ENCODE data around the gene SLC30A5. TPM values are rescaled to one million over a fixed set of nuclear protein-coding genes. Genes with fewer than 3 reads are reported as not detected.
"Not testable (repeated sequence)": the region's sequence is repeated elsewhere in the genome, so short reads cannot be mapped to it uniquely, and the experiment has no call there.

The SLC30A5 gene
- total RNA-seq = 10 to 100 TPM; 31.4 to 49.6 TPM

DNA sequence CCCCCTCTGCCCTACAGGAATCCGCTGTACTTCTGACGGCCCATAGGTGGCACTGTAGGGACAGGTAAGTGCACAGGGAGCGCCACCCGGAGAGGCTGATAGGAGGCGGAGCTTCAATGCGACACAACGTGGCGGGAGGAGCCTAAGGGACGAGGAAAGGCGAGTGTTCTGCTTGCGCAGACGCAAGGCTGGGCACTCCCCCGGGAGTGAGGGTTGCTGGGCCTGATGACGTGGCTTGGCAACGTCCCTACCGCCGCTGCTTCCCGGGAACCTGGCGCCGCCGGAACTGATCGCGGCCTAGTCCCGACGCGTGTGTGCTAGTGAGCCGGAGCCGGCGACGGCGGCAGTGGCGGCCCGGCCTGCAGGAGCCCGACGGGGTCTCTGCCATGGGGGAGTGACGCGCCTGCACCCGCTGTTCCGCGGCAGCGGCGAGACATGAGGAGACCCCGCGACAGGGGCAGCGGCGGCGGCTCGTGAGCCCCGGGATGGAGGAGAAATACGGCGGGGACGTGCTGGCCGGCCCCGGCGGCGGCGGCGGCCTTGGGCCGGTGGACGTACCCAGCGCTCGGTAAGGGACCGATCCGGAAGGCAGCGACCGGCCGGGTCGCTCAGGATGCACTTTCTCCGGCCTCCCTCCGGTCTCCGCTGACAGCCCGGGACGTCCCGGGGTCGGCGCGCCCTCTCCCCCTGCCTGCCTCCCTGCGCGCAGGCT lies at the start of gene SLC30A5:
Gene SLC30A5, plus strand, starts transcription at position 244 of the 712 bp plus-strand sequence. Its CDS starts 242 bp downstream, at position 486.
- peak; percentile 100 for ATAC-seq
- H3K4me1 Mint-ChIP-seq = peaks cover 48% of the 10 kb centered on the region
- H3K27me3 Mint-ChIP-seq = no peaks in the 10 kb centered on the region
- H3K36me3 Mint-ChIP-seq = peaks cover 14% of the 10 kb centered on the region
- no peaks in the 10 kb centered on the region for H3K9me3 Mint-ChIP-seq (ENCODE audit: low read depth)
- DNase-seq = peak; percentile 100
- CTCF ChIA-PET = interaction anchor here (0.6 to 2.8 kb wide), 31 partner anchors 10 to 349 kb away, joined by 3 to 43 read pairs (median 4); partner anchors contain the start of genes CCDC125, CCNB1 and CDK7
- peak within 1 kb of the TSS; percentile 90 for H3K27ac Mint-ChIP-seq
- peak within 1 kb of the TSS; percentile 91 for H3K4me3 Mint-ChIP-seq

- not testable (repeated sequence) for H3K36me3 Mint-ChIP-seq; DNase-seq; H3K27me3 Mint-ChIP-seq; H3K4me3 Mint-ChIP-seq; H3K27ac Mint-ChIP-seq; H3K9me3 Mint-ChIP-seq (ENCODE audit: low read depth); ATAC-seq
- H3K4me1 Mint-ChIP-seq = peaks cover 17% of the 10 kb centered on the region
- CTCF ChIA-PET = interaction anchor here (0.6 to 1.1 kb wide), 3 partner anchors 11 to 421 kb away, joined by 3 to 4 read pairs (median 3); partner anchors contain the start of gene SLC30A5
Observed at GRCh38 chr5:69045213-69045612, 48.6 kb upstream of the SLC30A5 start.

DNA sequence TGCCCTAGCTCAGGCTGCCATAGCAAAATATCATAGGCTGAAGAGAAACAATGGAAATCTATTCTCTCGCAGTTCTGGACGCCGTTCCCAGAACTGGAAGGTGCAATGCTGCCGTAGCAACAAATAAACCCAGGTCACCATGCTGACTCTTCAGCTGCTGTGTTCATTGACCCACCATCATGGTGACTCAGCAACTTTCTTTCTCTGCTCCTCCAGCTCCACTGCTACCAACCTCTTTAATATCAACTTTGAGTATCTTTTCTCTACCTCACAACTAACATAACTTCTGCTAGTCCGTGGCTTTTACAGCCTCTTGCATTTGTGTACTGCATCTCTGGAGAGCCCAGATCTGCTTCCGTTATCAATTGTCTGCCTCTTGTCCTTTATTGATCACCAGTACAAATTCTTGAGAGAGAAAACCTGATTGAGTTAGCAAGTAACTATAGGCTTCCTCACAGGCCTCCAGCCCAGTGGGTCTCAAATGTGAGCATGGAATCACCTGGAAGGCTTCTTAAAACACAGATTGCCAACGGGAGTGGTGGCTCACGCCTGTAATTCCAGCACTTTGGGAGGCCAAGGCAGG lies 47.3 kb upstream of the SLC30A5 start:
- CTCF ChIA-PET = no interaction called here
- Mint-ChIP-seq H3K36me3 (no peaks in the 10 kb centered on the region), H3K9me3 (ENCODE audit: low read depth) (no peaks in the 10 kb centered on the region), H3K27me3 (peaks cover 4% of the 10 kb centered on the region), H3K4me1 (peaks cover 17% of the 10 kb centered on the region), H3K4me3 (no peak overlapping the region), H3K27ac (no peak overlapping the region)
- no peak for ATAC-seq
- DNase-seq = no peak

GRCh38 chr5:69048230-69048629 lies 45.6 kb upstream of the SLC30A5 start:
- H3K4me3 Mint-ChIP-seq = no peak overlapping the region
- H3K4me1 Mint-ChIP-seq = peaks cover 9% of the 10 kb centered on the region
- DNase-seq = no peak
- no peak for ATAC-seq
- H3K27ac Mint-ChIP-seq = no peak overlapping the region
- peaks cover 4% of the 10 kb centered on the region for H3K27me3 Mint-ChIP-seq
- H3K9me3 Mint-ChIP-seq (ENCODE audit: low read depth) = no peaks in the 10 kb centered on the region
- no peaks in the 10 kb centered on the region for H3K36me3 Mint-ChIP-seq
- CTCF ChIA-PET = no interaction called here

DNA sequence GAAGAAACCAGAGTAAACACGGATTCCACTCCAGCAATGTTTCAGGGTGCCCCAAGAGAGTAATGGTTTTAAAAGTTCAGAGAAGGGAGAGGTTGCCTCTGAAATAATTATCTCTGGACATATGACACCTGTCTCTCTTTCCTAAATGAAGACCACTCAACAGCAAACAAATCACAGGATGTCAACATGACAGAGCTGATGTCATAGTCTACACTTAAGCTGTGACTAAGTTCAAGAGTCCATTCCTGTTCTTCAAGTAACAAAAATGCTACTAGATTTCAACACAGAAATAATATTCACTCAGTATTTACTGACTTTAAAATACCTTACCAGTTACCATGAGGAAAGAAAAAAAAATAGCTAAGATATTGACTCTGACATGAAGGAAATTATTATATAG lies 44.7 kb upstream of the SLC30A5 start:
- Mint-ChIP-seq H3K4me3 (no peak overlapping the region), H3K9me3 (ENCODE audit: low read depth) (no peaks in the 10 kb centered on the region), H3K27ac (no peak overlapping the region), H3K27me3 (peaks cover 4% of the 10 kb centered on the region), H3K4me1 (peaks cover 5% of the 10 kb centered on the region), H3K36me3 (no peaks in the 10 kb centered on the region)
- ATAC-seq (no peak), DNase-seq (no peak)
- CTCF ChIA-PET = interaction anchor here (0.7 kb wide), 1 partner anchor 44 kb away, joined by 3 read pairs; no protein-coding TSS in a partner anchor

DNA sequence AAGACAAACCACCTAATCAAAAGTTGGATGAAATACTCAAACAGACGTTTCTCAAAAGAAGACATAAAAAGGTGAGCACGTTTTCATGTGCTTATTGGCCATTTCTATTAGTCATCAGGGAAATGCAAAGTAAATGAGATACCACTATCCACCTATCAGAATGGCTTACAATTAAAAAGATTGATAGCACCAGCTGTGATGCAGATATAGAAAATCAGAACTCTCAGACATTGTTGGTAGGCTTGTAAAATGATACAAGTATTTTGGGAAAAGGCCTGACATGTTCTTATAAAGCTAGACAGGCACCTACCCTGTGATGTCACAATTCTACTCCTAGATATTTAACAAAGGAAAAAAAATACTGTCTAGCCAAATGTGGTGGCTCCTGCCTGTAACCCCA lies 44.0 kb upstream of the SLC30A5 start:
- H3K36me3 Mint-ChIP-seq = no peaks in the 10 kb centered on the region
- ATAC-seq (no peak), DNase-seq (no peak)
- H3K4me1 Mint-ChIP-seq = peaks cover 3% of the 10 kb centered on the region
- H3K9me3 Mint-ChIP-seq (ENCODE audit: low read depth) = no peaks in the 10 kb centered on the region
- CTCF ChIA-PET = interaction anchor here (0.7 kb wide), 1 partner anchor 43 kb away, joined by 3 read pairs; no protein-coding TSS in a partner anchor
- no peak overlapping the region for H3K4me3 Mint-ChIP-seq
- H3K27me3 Mint-ChIP-seq = peaks cover 4% of the 10 kb centered on the region
- H3K27ac Mint-ChIP-seq = no peak overlapping the region

DNA sequence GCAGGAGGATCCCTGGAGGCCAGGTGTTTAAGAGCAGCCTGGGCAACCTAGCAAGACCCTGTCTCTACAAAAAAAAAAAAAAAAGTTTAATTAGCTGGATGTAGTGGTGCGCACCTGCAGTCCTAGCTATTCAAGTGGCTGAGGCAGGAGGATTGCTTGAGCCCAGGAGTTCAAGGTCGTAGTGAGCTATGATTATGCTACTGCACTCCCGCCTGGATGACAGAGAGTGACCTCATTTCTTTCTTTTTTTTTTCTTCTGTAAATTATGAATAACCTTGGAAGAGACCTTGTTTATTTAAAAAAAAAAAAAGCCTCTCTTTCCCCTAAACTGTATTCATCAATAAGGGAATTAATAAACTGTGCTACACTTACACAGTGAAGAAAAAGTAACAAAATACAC lies 43.6 kb upstream of the SLC30A5 start:
- Mint-ChIP-seq H3K36me3 (no peaks in the 10 kb centered on the region), H3K27ac (no peak overlapping the region), H3K9me3 (ENCODE audit: low read depth) (no peaks in the 10 kb centered on the region), H3K4me3 (no peak overlapping the region), H3K27me3 (peaks cover 4% of the 10 kb centered on the region), H3K4me1 (peaks cover 3% of the 10 kb centered on the region)
- CTCF ChIA-PET = no interaction called here
- DNase-seq (no peak), ATAC-seq (no peak)

DNA sequence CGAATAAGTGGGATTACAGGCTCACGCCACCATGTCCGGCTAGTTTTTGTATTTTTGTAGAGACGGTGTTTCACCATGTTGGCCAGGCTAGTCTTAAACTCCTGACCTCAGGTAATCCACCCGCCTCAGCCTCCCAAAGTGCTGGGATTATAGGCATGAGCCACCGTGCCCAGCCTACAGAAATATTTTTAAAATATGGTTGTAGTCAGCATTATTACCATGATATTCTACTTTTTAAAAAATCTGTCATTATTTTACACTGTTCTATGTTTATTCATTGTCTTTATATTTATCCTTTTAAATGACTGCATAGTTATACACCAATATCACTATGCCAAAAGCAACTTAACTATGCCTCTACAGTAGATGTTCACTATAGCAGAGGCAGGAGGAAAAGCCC lies 41.6 kb upstream of the SLC30A5 start:
- no peak for DNase-seq
- H3K4me1 Mint-ChIP-seq = no peaks in the 10 kb centered on the region
- CTCF ChIA-PET = no interaction called here
- H3K9me3 Mint-ChIP-seq (ENCODE audit: low read depth) = no peaks in the 10 kb centered on the region
- H3K36me3 Mint-ChIP-seq = no peaks in the 10 kb centered on the region
- H3K27me3 Mint-ChIP-seq = peaks cover 4% of the 10 kb centered on the region
- no peak for ATAC-seq
- H3K27ac Mint-ChIP-seq = no peak overlapping the region
- no peak overlapping the region for H3K4me3 Mint-ChIP-seq

DNA sequence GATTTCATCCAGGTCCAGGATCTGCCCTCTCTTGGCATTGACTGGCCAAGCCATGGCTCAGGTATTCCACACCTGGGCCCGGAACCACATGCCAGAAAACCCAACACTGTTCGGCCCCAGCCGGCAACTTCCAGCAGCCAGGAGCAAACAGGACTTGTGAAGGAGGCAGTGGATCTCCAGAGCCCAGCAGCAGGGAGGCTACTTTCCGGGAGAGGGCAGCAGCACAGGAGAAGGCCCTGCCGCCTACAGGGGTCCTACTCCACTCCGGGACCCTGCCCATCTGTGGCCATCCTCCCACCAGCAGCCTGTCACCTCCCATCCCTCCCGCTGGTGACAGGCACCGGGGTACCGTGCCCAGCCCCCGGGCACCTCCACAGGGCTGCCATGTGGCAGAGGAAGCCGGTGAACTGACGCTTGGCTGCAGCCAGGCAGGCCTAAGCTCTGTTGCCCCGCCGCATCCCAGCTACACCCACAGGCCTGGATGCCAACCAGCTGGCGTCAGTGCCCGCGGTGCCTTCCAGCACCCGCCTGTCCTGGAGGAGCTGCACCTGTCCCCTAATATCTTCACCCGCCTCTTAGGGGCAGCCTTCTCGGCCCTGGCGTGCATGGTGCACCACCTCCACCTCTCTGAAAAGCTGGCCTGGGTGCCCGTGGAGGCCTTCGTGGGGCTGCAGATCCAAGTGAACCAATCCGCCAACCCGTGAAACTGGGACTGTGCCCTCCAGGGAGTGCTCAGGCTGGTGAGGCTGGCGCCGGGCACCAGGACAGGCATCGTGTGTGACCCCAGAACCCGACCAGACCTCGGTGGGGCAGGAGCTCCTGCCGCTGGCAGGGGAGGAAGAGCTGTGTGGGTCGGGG lies 18.9 kb upstream of the SLC30A5 start:
- H3K4me3 Mint-ChIP-seq = no peak overlapping the region
- no peaks in the 10 kb centered on the region for H3K36me3 Mint-ChIP-seq
- no peaks in the 10 kb centered on the region for H3K27me3 Mint-ChIP-seq
- peaks cover 5% of the 10 kb centered on the region for H3K4me1 Mint-ChIP-seq
- H3K27ac Mint-ChIP-seq = no peak overlapping the region
- DNase-seq (peak; percentile 27), ATAC-seq (no peak)
- H3K9me3 Mint-ChIP-seq (ENCODE audit: low read depth) = no peaks in the 10 kb centered on the region
- CTCF ChIA-PET = no interaction called here

- ATAC-seq (no peak), DNase-seq (no peak)
- Mint-ChIP-seq H3K4me1 (peaks cover 5% of the 10 kb centered on the region), H3K4me3 (no peak overlapping the region), H3K9me3 (ENCODE audit: low read depth) (no peaks in the 10 kb centered on the region), H3K27me3 (no peaks in the 10 kb centered on the region), H3K36me3 (no peaks in the 10 kb centered on the region), H3K27ac (no peak overlapping the region)
- CTCF ChIA-PET = no interaction called here
Observed at GRCh38 chr5:69075522-69076179, 18.2 kb upstream of the SLC30A5 start.

- Mint-ChIP-seq H3K4me1 (peaks cover 11% of the 10 kb centered on the region), H3K27ac (no peak overlapping the region), H3K4me3 (no peak overlapping the region), H3K36me3 (no peaks in the 10 kb centered on the region), H3K27me3 (no peaks in the 10 kb centered on the region), H3K9me3 (ENCODE audit: low read depth) (no peaks in the 10 kb centered on the region)
- CTCF ChIA-PET = interaction anchor here (1.1 kb wide), 1 partner anchor 36 kb away, joined by 3 read pairs; no protein-coding TSS in a partner anchor
- DNase-seq (peak; percentile 32), ATAC-seq (no peak)
Observed at GRCh38 chr5:69078921-69079540, 14.8 kb upstream of the SLC30A5 start.

- Mint-ChIP-seq H3K4me1 (peaks cover 16% of the 10 kb centered on the region), H3K9me3 (ENCODE audit: low read depth) (no peaks in the 10 kb centered on the region), H3K27me3 (no peaks in the 10 kb centered on the region), H3K27ac (no peak overlapping the region), H3K36me3 (no peaks in the 10 kb centered on the region), H3K4me3 (no peak overlapping the region)
- ATAC-seq (no peak), DNase-seq (peak; percentile 8)
- CTCF ChIA-PET = no interaction called here
Observed at GRCh38 chr5:69079556-69079955, 14.3 kb upstream of the SLC30A5 start.
